Vagina (tissue), 2 donors: Measurements from ENCODE around the gene ENTPD6.

Experiments used
- POLR2A ChIP-seq, 2 donors: fragments of 450-650 bp; IDR thresholded peaks; one replicate each; pipeline ENCODE4 v1.6.1; 2017; ENCODE audit warnings: antibody characterized with exemption in 2 of 2, mild to moderate bottlenecking in 2 of 2, moderate library complexity in 2 of 2
- TF ChIP-seq, protein P1 (sequence below), 3 experiments: fragments of 450-650 bp in 2 of 3; fragments of 200-600 bp in 1 of 3; sonication (generic) in 1 of 3; IDR thresholded peaks; one replicate each; pipeline ENCODE4 v1.5.1; 2017 to 2019; ENCODE audit warnings: antibody characterized with exemption in 3 of 3, mild to moderate bottlenecking in 2 of 3, moderate library complexity in 2 of 3

DNA sequence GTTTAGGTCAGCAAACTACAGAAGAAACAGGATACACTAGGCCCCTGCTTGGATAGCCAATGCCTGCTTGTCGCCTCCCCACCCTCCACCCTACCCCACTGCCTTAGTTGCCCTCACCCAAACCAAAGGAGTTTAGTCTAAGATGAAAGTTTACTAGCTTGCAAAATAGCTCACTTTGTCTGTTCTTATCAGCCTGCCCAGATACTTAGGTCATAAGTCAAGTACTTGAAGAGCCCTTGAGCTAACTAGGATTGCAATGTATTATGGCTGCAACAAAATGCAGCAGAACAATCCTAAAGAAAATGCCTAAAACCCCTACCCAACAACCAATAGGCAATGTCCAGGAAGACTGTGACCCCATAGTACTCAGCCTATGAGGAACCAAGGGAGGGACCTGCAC is 7.3 kb upstream of the ENTPD6 start:
- TF ChIP-seq, protein P1, sequence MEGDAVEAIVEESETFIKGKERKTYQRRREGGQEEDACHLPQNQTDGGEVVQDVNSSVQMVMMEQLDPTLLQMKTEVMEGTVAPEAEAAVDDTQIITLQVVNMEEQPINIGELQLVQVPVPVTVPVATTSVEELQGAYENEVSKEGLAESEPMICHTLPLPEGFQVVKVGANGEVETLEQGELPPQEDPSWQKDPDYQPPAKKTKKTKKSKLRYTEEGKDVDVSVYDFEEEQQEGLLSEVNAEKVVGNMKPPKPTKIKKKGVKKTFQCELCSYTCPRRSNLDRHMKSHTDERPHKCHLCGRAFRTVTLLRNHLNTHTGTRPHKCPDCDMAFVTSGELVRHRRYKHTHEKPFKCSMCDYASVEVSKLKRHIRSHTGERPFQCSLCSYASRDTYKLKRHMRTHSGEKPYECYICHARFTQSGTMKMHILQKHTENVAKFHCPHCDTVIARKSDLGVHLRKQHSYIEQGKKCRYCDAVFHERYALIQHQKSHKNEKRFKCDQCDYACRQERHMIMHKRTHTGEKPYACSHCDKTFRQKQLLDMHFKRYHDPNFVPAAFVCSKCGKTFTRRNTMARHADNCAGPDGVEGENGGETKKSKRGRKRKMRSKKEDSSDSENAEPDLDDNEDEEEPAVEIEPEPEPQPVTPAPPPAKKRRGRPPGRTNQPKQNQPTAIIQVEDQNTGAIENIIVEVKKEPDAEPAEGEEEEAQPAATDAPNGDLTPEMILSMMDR (IDR thresholded peaks at IDR 0.05) = no peak
- TF ChIP-seq POLR2A (IDR thresholded peaks at IDR 0.05) = no peak
